Metanephros (tissue), 2 donors: ENCODE measurements around the gene IQCF2. TPM values are rescaled to one million over a fixed set of nuclear protein-coding genes. Genes with fewer than 3 reads are reported as not detected.

Source experiments
- small RNA-seq: library from RNA; depleted of rRNA; stranded (forward); fragments of <200 nt; gene quantifications from one replicate; pipeline ENCODE3, GENCODE V24; 2014; ENCODE audit warnings: low replicate concordance
- total RNA-seq: library from RNA; depleted of rRNA; stranded (reverse); fragments of >200 nt; gene quantifications from one replicate; pipeline ENCODE4 v1.2.3, GENCODE V29; 2014

The IQCF2 gene
- total RNA-seq, result not detected

DNA sequence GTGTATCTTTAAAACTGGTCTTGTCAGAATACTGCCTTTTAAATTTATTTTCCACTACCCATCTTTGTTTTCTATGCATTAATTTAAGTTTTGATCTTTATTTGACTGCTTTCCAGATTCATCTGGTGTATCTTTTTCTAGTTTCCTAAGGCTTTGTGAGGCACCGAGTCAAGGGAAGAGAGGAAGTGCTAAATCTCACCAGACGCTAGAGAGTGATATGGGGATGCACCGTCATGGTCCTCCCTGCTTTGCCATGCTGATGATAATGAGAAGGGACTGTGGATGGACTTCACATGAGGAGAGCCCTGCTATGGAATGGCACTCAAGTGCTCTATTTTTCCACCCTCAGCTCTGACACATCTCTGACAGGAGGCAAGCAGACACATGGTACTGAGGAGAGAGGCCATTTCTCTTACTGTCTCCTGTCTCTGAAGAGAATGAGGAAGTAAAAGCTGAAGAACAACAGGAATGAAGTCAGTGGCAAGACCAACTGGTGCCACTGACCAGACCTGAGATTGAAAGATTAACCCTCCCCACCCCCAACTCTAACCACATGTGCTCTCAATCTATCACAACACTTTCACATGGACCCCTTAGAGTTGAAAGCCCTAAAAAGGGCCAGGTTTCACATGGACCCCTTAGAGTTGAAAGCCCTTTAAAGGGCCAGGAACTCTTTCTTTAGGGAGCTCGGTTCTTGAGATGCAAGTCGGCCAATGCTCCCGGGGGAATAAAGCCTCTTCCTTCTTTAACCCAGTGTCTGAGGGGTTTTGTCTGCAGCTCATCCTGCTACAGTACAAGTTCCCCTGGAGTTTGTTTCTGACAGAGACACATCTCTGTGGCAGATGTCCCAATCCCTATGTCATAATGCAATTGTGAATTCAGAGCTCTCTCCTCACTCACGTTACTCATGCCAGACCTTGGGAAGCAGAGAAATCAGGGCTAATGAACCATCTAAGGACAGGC is at the start of gene IQCF2:
IQCF2 (plus strand) TSS at position 913 of the 963 bp plus-strand sequence. CDS start 52 bp downstream, outside the sequence.

DNA sequence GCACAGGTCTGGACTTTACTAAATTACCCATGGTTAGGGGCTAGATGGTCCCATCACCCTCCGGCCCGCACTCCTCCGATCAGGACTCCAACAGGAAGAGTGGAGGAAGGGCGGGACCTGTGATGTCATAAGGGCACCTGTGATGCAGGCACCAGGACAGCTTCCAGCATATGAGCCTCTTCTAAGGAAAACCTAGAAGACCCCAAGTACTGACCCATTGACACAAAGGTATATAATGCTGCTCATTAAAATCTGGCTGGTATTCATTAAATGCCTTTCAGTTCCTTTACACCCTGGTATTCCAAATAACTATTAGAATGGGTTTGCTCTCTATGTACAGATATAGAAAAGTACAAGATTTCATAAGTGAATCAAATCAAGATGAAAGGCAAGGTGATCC is 14.1 kb downstream of the IQCF2 start, which contains the start of gene IQCF5:
IQCF5 (minus strand) TSS at position 101 of the 400 bp plus-strand sequence; CDS start at position 31, 70 bp downstream.

Small RNA genes within 50 kb of the gene (small RNA-seq; reads per million reads assigned to genes)
- gene RN7SL504P, result 0.09 reads per million

Other genes with a start within 250 kb of the IQCF2 start
- 50.6 TPM for gene TEX264, start 190.4 kb upstream of the IQCF2 start, total RNA-seq
- 0.53 TPM for gene GRM2, start 154.5 kb upstream of the IQCF2 start, total RNA-seq
- gene IQCF6, start 82.4 kb upstream of the IQCF2 start, total RNA-seq, result not detected
- not detected for gene IQCF5, start 14.0 kb downstream of the IQCF2 start, total RNA-seq
- gene IQCF1, start 41.7 kb downstream of the IQCF2 start, total RNA-seq, result not detected
- 14.7 TPM for gene RRP9, start 80.3 kb downstream of the IQCF2 start, total RNA-seq
- gene PARP3, start 80.7 kb downstream of the IQCF2 start, total RNA-seq, result 20.0 TPM
- gene GPR62, start 93.8 kb downstream of the IQCF2 start, total RNA-seq, result 0.06 TPM
- gene PCBP4, start 105.8 kb downstream of the IQCF2 start, total RNA-seq, result 46.2 TPM
- gene ABHD14B, start 112.4 kb downstream of the IQCF2 start, total RNA-seq, result 54.7 TPM
- 17.0 TPM for gene ABHD14A, start 113.4 kb downstream of the IQCF2 start, total RNA-seq
- gene ACY1, start 121.9 kb downstream of the IQCF2 start, total RNA-seq, result 47.4 TPM
- gene RPL29, start 134.3 kb downstream of the IQCF2 start, total RNA-seq, result 787 TPM
- 12.1 TPM for gene DUSP7, start 195.0 kb downstream of the IQCF2 start, total RNA-seq